B cell (primary cell): ENCODE results near the gene PPP3CA. TPM values are rescaled to one million over a fixed set of nuclear protein-coding genes. Genes with fewer than 3 reads are reported as not detected.

ENCODE experiments used
- ATAC-seq: fragments of 200-7000 bp; cut with Tn5 transposase; one replicate; pipeline ENCODE4 v1.10.0; 2021; ENCODE audit warnings: low read depth, mild to moderate bottlenecking, moderate number of reproducible peaks, moderate library complexity
- CTCF ChIA-PET: fragments of 350-600 bp; sonication (Branson Sonifier 250); formaldehyde crosslinking; loops from one replicate; lab custom pipeline; 2021; ENCODE audit warnings: antibody characterized with exemption, inconsistent platforms; lab: Charles Lee
- POLR2A ChIA-PET: fragments of 350-600 bp; sonication (Branson Sonifier 250); formaldehyde crosslinking; loops from one replicate; lab custom pipeline; 2021; ENCODE audit warnings: antibody characterized with exemption; lab: Charles Lee
- DNase-seq: peaks from one replicate; pipeline ENCODE4 v3.0.0; 2013
- H2AFZ ChIP-seq: 2 replicates; pipeline ENCODE4 v1.6.1; 2012; ENCODE audit warnings: mild to moderate bottlenecking, low read depth, low read length; ENCODE audit not compliant: insufficient read depth, poor library complexity, severe bottlenecking
- H3K27ac ChIP-seq, 2 donors: 1 replicate in 1 of 2; 2 replicates in 1 of 2; pipeline ENCODE4 v1.5.1; 2012 to 2013; ENCODE audit warnings: low read length in 2 of 2, mild to moderate bottlenecking in 2 of 2, moderate library complexity in 1 of 2
- H3K27me3 ChIP-seq, 4 experiments: fragments of 200-600 bp in 1 of 4; sonication (generic) in 1 of 4; replicated peaks in 1 of 4; 1 replicate in 2 of 4; 2 replicates in 2 of 4; pipeline versions ENCODE4 v1.6.1 to v1.7.0; 2013 to 2016; ENCODE audit warnings: low read length in 3 of 4, mild to moderate bottlenecking in 2 of 4, mixed read lengths in 1 of 4, moderate library complexity in 1 of 4; ENCODE audit not compliant: insufficient read depth in 4 of 4, control insufficient read depth in 3 of 4; ENCODE audit errors: control extremely low read depth in 1 of 4
- H3K36me3 ChIP-seq, 2 experiments: replicated peaks in 1 of 2; 1 replicate in 1 of 2; 2 replicates in 1 of 2; pipeline versions ENCODE4 v1.6.1 to v1.7.1; 2013; ENCODE audit warnings: low read length in 1 of 2; ENCODE audit not compliant: insufficient read depth in 2 of 2, control insufficient read depth in 1 of 2; ENCODE audit errors: control extremely low read depth in 1 of 2, extremely low read depth in 1 of 2
- H3K4me1 ChIP-seq, 2 donors: fragments of 200-600 bp in 1 of 2; sonication (generic) in 1 of 2; 1 replicate in 1 of 2; 2 replicates in 1 of 2; pipeline versions ENCODE4 v1.5.1 to v1.6.1; 2013 to 2017; ENCODE audit warnings: low read length in 2 of 2; ENCODE audit not compliant: control insufficient read depth in 2 of 2, insufficient read depth in 2 of 2
- H3K4me2 ChIP-seq: replicated peaks from 2 replicates; pipeline ENCODE3; 2012; ENCODE audit warnings: mild to moderate bottlenecking, low read depth, low read length; ENCODE audit not compliant: poor library complexity, severe bottlenecking
- H3K4me3 ChIP-seq, 5 experiments: fragments of 200-600 bp in 1 of 5; sonication (generic) in 1 of 5; 1 replicate in 3 of 5; 2 replicates in 2 of 5; pipeline versions ENCODE4 v1.5.1 to v1.7.0; 2011 to 2016; ENCODE audit warnings: low read length in 4 of 5, mild to moderate bottlenecking in 4 of 5, low read depth in 2 of 5, control low read depth in 1 of 5, moderate library complexity in 1 of 5; ENCODE audit not compliant: insufficient read depth in 1 of 5; ENCODE audit errors: control extremely low read depth in 1 of 5, extremely low read depth in 1 of 5
- H3K79me2 ChIP-seq: fragments of 200-600 bp; sonication (generic); one replicate; pipeline ENCODE4 v1.6.0; 2016; ENCODE audit warnings: low read length; ENCODE audit not compliant: control insufficient read depth, insufficient read depth
- H3K9ac ChIP-seq: fragments of 200-600 bp; sonication (generic); 2 replicates; pipeline ENCODE4 v1.6.1; 2017; ENCODE audit warnings: mild to moderate bottlenecking, low read length, moderate library complexity
- H3K9me3 ChIP-seq, 3 donors: one replicate each; pipeline versions ENCODE4 v1.6.1 to v1.7.1; 2013; ENCODE audit warnings: low read length in 2 of 3; ENCODE audit not compliant: control insufficient read depth in 2 of 3, insufficient read depth in 1 of 3; ENCODE audit errors: control extremely low read depth in 1 of 3
- H4K20me1 ChIP-seq: 2 replicates; pipeline ENCODE4 v1.6.0; 2012; ENCODE audit warnings: mild to moderate bottlenecking, low read length; ENCODE audit not compliant: insufficient read depth, control insufficient read depth, poor library complexity, severe bottlenecking
- H3K27ac Mint-ChIP-seq: one replicate; pipeline ENCODE4 v1.8.0; 2021; ENCODE audit warnings: mixed read lengths
- H3K27me3 Mint-ChIP-seq: one replicate; pipeline ENCODE4 v1.8.0; 2021; ENCODE audit warnings: mixed read lengths
- H3K4me1 Mint-ChIP-seq: one replicate; pipeline ENCODE4 v1.8.0; 2021; ENCODE audit warnings: mixed read lengths
- H3K4me3 Mint-ChIP-seq: one replicate; pipeline ENCODE4 v1.8.0; 2021; ENCODE audit warnings: mixed read lengths
- H3K9me3 Mint-ChIP-seq: one replicate; pipeline ENCODE4 v1.8.0; 2022; ENCODE audit warnings: mixed read lengths; ENCODE audit not compliant: insufficient read depth
- CTCF ChIP-seq: fragments of 200-600 bp; IDR thresholded peaks from one replicate; pipeline ENCODE4 v1.8.0; 2022; ENCODE audit warnings: antibody characterized with exemption, mild to moderate bottlenecking
- EZH2 ChIP-seq: IDR thresholded peaks from 2 replicates; pipeline ENCODE4 v1.6.1; 2012; ENCODE audit warnings: borderline replicate concordance, low read depth, mild to moderate bottlenecking, moderate library complexity, low read length; ENCODE audit not compliant: insufficient read depth, poor library complexity, severe bottlenecking
- WGBS: methylation state at CpG from one replicate; pipeline ENCODE4 v1.1.5; 2013; ENCODE audit warnings: missing lambda C conversion rate; ENCODE audit not compliant: insufficient coverage; 5-methylcytosine and 5-hydroxymethylcytosine counted together
- intact Hi-C: fragments of 100-400 bp; cut with micrococcal nuclease; formaldehyde crosslinking; loops from one replicate; pipeline ENCODE4 v1.10.0; 2022
- polyA plus RNA-seq: library from polyadenylated mRNA; depleted of rRNA; stranded (reverse); fragments of >200 nt; gene quantifications from 2 replicates; pipeline ENCODE4 v1.2.3, GENCODE V29; 2012
- total RNA-seq, 2 donors: library from RNA; stranded (reverse); fragments of 120-200 nt in 1 of 2; gene quantifications; 1 replicate in 1 of 2; 2 replicates in 1 of 2; pipeline versions ENCODE4 v1.2.3 to v1.2.4, GENCODE V29; 2013 to 2022

The PPP3CA gene
- total and polyA plus RNA-seq, 2 donors (not counting 1 experiment from before 2014, with no cell fraction given) = 14.3 to 85.1 TPM

- H3K27ac Mint-ChIP-seq = no peak overlapping the region
- intact Hi-C loops = no loop called here
- Histone ChIP-seq H3K79me2 (peaks cover 97% of the 10 kb centered on the region), H2AFZ (no peak overlapping the region), H3K4me2 (no peak overlapping the region), H3K27me3 (no peaks in the 10 kb centered on the region), H3K36me3 (no peaks in the 10 kb centered on the region), H3K9ac (no peak overlapping the region), H3K4me3 (no peak overlapping the region), H3K4me1 (peaks cover 35 to 41% of the 10 kb centered on the region in 2 donors), H3K9me3 (no peaks in the 10 kb centered on the region), H3K27ac (no peak overlapping the region), H4K20me1 (peaks cover 76% of the 10 kb centered on the region)
- DNase-seq (no peak), ATAC-seq (no peak)
- peaks cover 87% of the 10 kb centered on the region for H3K4me1 Mint-ChIP-seq
- CTCF ChIA-PET = interaction anchor here (0.7 kb wide), 1 partner anchor 410 kb away, joined by 3 read pairs; no protein-coding TSS in a partner anchor
- H3K27me3 Mint-ChIP-seq = no peaks in the 10 kb centered on the region
- POLR2A ChIA-PET = interaction anchor here (0.6 kb wide), 2 partner anchors 172 to 190 kb away, joined by 3 to 4 read pairs; no protein-coding TSS in a partner anchor
- no peaks in the 10 kb centered on the region for H3K9me3 Mint-ChIP-seq
- no CpG with 5 or more reads among the region's 4 CpGs for WGBS
- H3K4me3 Mint-ChIP-seq = no peak overlapping the region
- TF ChIP-seq EZH2 (no peak), CTCF (no peak)
Observed at GRCh38 chr4:101332424-101332823, 14.9 kb downstream of the PPP3CA start.

- Histone ChIP-seq H3K4me1 (peaks cover 31 to 45% of the 10 kb centered on the region in 2 donors), H3K9ac (no peak overlapping the region), H3K4me2 (no peak overlapping the region), H4K20me1 (peaks cover 76% of the 10 kb centered on the region), H3K9me3 (no peaks in the 10 kb centered on the region), H3K4me3 (no peak overlapping the region), H3K79me2 (peaks cover 97% of the 10 kb centered on the region), H3K27me3 (no peaks in the 10 kb centered on the region), H3K36me3 (no peaks in the 10 kb centered on the region), H2AFZ (no peak overlapping the region), H3K27ac (no peak overlapping the region)
- WGBS = no CpG with 5 or more reads among the region's 1 CpG
- Mint-ChIP-seq H3K9me3 (no peaks in the 10 kb centered on the region), H3K27me3 (no peaks in the 10 kb centered on the region), H3K27ac (no peak overlapping the region), H3K4me3 (no peak overlapping the region), H3K4me1 (peaks cover 89% of the 10 kb centered on the region)
- POLR2A ChIA-PET = no interaction called here
- intact Hi-C loops = no loop called here
- ATAC-seq (no peak), DNase-seq (no peak)
- CTCF ChIA-PET = no interaction called here
- TF ChIP-seq EZH2 (no peak), CTCF (no peak)
Observed at GRCh38 chr4:101331017-101331416, 16.3 kb downstream of the PPP3CA start.
